22Rv1 (cell line): Measurements from ENCODE around the gene ARMCX5.

Source experiments
- CTCF ChIP-seq: fragments of 450-650 bp; IDR thresholded peaks from 2 replicates; pipeline ENCODE4 v1.5.1; 2017; ENCODE audit warnings: mild to moderate bottlenecking
- ZFX ChIP-seq: fragments of 450-650 bp; IDR thresholded peaks from 2 replicates; pipeline ENCODE4 v1.6.1; 2017; ENCODE audit warnings: antibody characterized with exemption, borderline replicate concordance

- no peak for TF ChIP-seq CTCF
- TF ChIP-seq ZFX = no peak
These were observed 38.8 kb upstream of the ARMCX5 start for GRCh38 chrX:102560423-102561068.
